ENCODE results near the gene CYP4F8. TPM values are rescaled to one million over a fixed set of nuclear protein-coding genes. Genes with fewer than 3 reads are reported as not detected.
A peak's percentile ranks its signal among the peaks of the same experiment; 100 is the strongest.

CYP4F8 gene
- total and polyA plus RNA-seq, 11 donors, result not detected

- no peak for TF ChIP-seq POLR2A (IDR thresholded peaks at IDR 0.05)
- H3K4me3 ChIP-seq, result no peak overlapping the region
- H3K4me1 ChIP-seq, result no peaks in the 10 kb centered on the region
- DNase-seq (no peak), ATAC-seq (no peak)
- H3K36me3 ChIP-seq, result no peaks in the 10 kb centered on the region
- intact Hi-C loops (cut with DNase I), result no loop called here
- no peak overlapping the region for H3K27ac ChIP-seq
- 47 to 71% (median 59%) methylated on average over 11 of the region's 11 CpGs for WGBS, 4 donors
- peaks cover 0 to 41% (median 2%) of the 10 kb centered on the region in 9 donors for H3K27me3 ChIP-seq
- peaks cover 0 to 3% (median 0%) of the 10 kb centered on the region in 12 donors for H3K9me3 ChIP-seq
Observed at GRCh38 chr19:15622991-15623390, 8.0 kb downstream of the CYP4F8 start.

GRCh38 chr19:15623711-15624318 lies 8.8 kb downstream of the CYP4F8 start:
- Histone ChIP-seq H3K36me3 (no peaks in the 10 kb centered on the region), H3K9me3 (peaks cover 0 to 3% (median 0%) of the 10 kb centered on the region in 12 donors), H3K27ac (no peak overlapping the region), H3K4me1 (no peaks in the 10 kb centered on the region), H3K4me3 (no peak overlapping the region), H3K27me3 (peaks cover 0 to 41% (median 6%) of the 10 kb centered on the region in 9 donors)
- ATAC-seq, result peak in 1 of 4 donors; percentile 36
- intact Hi-C loops (cut with DNase I), result no loop called here
- TF ChIP-seq CTCF (IDR thresholded peaks at IDR 0.05), result no peak
- TF ChIP-seq POLR2A (IDR thresholded peaks at IDR 0.05), result no peak
- no peak for DNase-seq
- 7 to 10% (median 8%) methylated on average over 8 to 9 of the region's 9 CpGs for WGBS, 4 donors

- ATAC-seq, result no peak
- H3K4me3 ChIP-seq, result no peak overlapping the region
- H3K36me3 ChIP-seq, result no peaks in the 10 kb centered on the region
- 50 to 59% (median 56%) methylated on average over 20 to 22 of the region's 22 CpGs for WGBS, 4 donors
- no peak overlapping the region for H3K27ac ChIP-seq
- DNase-seq, result no peak
- intact Hi-C loops (cut with DNase I), result loop anchor here (1.0 to 5.0 kb wide), 12 partner anchors 132 to 554 kb away; no protein-coding TSS in a partner anchor
- no peak for TF ChIP-seq POLR2A (IDR thresholded peaks at IDR 0.05)
- TF ChIP-seq CTCF (IDR thresholded peaks at IDR 0.05), result no peak
- no peaks in the 10 kb centered on the region for H3K9me3 ChIP-seq
- peaks cover 0 to 52% (median 6%) of the 10 kb centered on the region in 9 donors for H3K27me3 ChIP-seq
- peaks cover 0 to 7% (median 0%) of the 10 kb centered on the region in 12 donors for H3K4me1 ChIP-seq
Observed at GRCh38 chr19:15628236-15629002, 13.4 kb downstream of the CYP4F8 start.

GRCh38 chr19:15629003-15629880 lies 14.2 kb downstream of the CYP4F8 start:
- peak; percentile 78 to 90 (median 90) for ATAC-seq
- DNase-seq, result peak; percentile 71 to 89 (median 77)
- no peak overlapping the region for H3K4me3 ChIP-seq
- H3K27ac ChIP-seq, result no peak overlapping the region
- intact Hi-C loops (cut with DNase I), result loop anchor here (1.0 to 5.0 kb wide), 12 partner anchors 131 to 554 kb away; no protein-coding TSS in a partner anchor
- H3K9me3 ChIP-seq, result peaks cover 0 to 1% (median 0%) of the 10 kb centered on the region in 12 donors
- WGBS, 4 donors, result 0 to 13% (median 5%) methylated on average over 7 to 25 of the region's 25 CpGs
- peaks cover 0 to 10% (median 0%) of the 10 kb centered on the region in 12 donors for H3K4me1 ChIP-seq
- TF ChIP-seq CTCF (IDR thresholded peaks at IDR 0.05) (peak; percentile 87 to 97 (median 96)), POLR2A (IDR thresholded peaks at IDR 0.05) (no peak)
- peaks cover 0 to 45% (median 6%) of the 10 kb centered on the region in 9 donors for H3K27me3 ChIP-seq
- H3K36me3 ChIP-seq, result no peaks in the 10 kb centered on the region

Data from heart left ventricle (tissue), 16 donors.